ENCODE results near the gene GSC2. TPM values are rescaled to one million over a fixed set of nuclear protein-coding genes. Genes with fewer than 3 reads are reported as not detected.

Gene GSC2
- total and polyA plus RNA-seq, 9 donors, result not detected

DNA sequence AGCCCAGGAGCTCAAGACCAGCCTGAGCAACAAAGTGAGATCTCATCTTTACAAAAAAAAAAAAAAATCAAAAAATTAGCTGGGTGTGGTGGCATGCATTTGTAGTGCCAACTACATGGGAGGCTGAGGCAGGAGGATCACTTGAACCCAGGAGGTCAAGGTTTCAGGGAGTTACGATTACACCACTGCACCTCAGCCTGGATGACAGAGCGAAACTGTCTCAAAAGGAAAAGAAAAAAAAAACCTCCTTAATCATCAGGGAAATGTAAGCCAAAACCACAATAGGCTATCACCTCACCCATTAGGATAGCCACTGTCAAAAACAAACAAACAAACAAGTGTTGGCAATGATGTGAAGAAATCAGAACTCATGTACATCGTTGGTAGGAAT is 41.3 kb downstream of the GSC2 start:
- H3K27me3 ChIP-seq, result no peaks in the 10 kb centered on the region
- no peak overlapping the region for H3K4me3 ChIP-seq
- no peak overlapping the region for H3K27ac ChIP-seq
- TF ChIP-seq EP300 (IDR thresholded peaks at IDR 0.05), result no peak
- TF ChIP-seq POLR2A (IDR thresholded peaks at IDR 0.05), result no peak
- TF ChIP-seq, protein P1, sequence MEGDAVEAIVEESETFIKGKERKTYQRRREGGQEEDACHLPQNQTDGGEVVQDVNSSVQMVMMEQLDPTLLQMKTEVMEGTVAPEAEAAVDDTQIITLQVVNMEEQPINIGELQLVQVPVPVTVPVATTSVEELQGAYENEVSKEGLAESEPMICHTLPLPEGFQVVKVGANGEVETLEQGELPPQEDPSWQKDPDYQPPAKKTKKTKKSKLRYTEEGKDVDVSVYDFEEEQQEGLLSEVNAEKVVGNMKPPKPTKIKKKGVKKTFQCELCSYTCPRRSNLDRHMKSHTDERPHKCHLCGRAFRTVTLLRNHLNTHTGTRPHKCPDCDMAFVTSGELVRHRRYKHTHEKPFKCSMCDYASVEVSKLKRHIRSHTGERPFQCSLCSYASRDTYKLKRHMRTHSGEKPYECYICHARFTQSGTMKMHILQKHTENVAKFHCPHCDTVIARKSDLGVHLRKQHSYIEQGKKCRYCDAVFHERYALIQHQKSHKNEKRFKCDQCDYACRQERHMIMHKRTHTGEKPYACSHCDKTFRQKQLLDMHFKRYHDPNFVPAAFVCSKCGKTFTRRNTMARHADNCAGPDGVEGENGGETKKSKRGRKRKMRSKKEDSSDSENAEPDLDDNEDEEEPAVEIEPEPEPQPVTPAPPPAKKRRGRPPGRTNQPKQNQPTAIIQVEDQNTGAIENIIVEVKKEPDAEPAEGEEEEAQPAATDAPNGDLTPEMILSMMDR (IDR thresholded peaks at IDR 0.05), result no peak
- no peaks in the 10 kb centered on the region for H3K9me3 ChIP-seq
- intact Hi-C loops (cut with DNase I), result no loop called here
- WGBS, 3 donors, result 66 to 81% (median 81%) methylated on average over 3 of the region's 3 CpGs
- no peaks in the 10 kb centered on the region for H3K36me3 ChIP-seq
- DNase-seq, result no peak
- H3K4me1 ChIP-seq (ENCODE audit: insufficient read depth), result peaks cover 20% of the 10 kb centered on the region

DNA sequence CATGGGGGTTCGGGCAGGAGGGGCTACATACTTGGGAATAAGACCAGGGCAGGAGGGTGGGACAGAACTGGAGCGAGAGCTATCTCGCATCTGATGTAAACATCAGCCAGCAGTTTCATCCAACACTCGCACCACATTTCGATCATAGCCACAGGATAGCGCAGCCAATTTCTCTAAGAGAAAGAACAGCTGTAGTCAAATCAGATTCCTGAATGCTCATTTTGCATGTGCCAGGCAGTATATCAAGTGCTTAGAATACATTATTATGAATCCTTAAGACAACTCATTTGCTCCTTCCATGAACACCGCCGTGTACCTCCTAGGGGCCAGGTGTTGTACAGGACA is 42.4 kb downstream of the GSC2 start:
- no peaks in the 10 kb centered on the region for H3K36me3 ChIP-seq
- 35 to 46% (median 36%) methylated on average over 8 of the region's 8 CpGs for WGBS, 3 donors
- intact Hi-C loops (cut with DNase I), result no loop called here
- H3K27me3 ChIP-seq, result no peaks in the 10 kb centered on the region
- peaks cover 20% of the 10 kb centered on the region for H3K4me1 ChIP-seq (ENCODE audit: insufficient read depth)
- no peaks in the 10 kb centered on the region for H3K9me3 ChIP-seq
- DNase-seq, result no peak
- H3K4me3 ChIP-seq, result no peak overlapping the region
- no peak for TF ChIP-seq EP300 (IDR thresholded peaks at IDR 0.05)
- no peak for TF ChIP-seq POLR2A (IDR thresholded peaks at IDR 0.05)
- TF ChIP-seq, protein P1 (IDR thresholded peaks at IDR 0.05), result no peak
- no peak overlapping the region for H3K27ac ChIP-seq

GRCh38 chr22:19106886-19107729 is 43.0 kb downstream of the GSC2 start:
- H3K36me3 ChIP-seq, result no peaks in the 10 kb centered on the region
- DNase-seq, result no peak
- peaks cover 20% of the 10 kb centered on the region for H3K4me1 ChIP-seq (ENCODE audit: insufficient read depth)
- TF ChIP-seq POLR2A (IDR thresholded peaks at IDR 0.05) (no peak), EP300 (IDR thresholded peaks at IDR 0.05) (no peak)
- TF ChIP-seq, protein P1 (IDR thresholded peaks at IDR 0.05), result no peak
- no peak overlapping the region for H3K4me3 ChIP-seq
- intact Hi-C loops (cut with DNase I), result no loop called here
- 86 to 90% (median 86%) methylated on average over 3 of the region's 3 CpGs for WGBS, 3 donors
- no peaks in the 10 kb centered on the region for H3K9me3 ChIP-seq
- H3K27ac ChIP-seq, result no peak overlapping the region
- H3K27me3 ChIP-seq, result no peaks in the 10 kb centered on the region

DNA sequence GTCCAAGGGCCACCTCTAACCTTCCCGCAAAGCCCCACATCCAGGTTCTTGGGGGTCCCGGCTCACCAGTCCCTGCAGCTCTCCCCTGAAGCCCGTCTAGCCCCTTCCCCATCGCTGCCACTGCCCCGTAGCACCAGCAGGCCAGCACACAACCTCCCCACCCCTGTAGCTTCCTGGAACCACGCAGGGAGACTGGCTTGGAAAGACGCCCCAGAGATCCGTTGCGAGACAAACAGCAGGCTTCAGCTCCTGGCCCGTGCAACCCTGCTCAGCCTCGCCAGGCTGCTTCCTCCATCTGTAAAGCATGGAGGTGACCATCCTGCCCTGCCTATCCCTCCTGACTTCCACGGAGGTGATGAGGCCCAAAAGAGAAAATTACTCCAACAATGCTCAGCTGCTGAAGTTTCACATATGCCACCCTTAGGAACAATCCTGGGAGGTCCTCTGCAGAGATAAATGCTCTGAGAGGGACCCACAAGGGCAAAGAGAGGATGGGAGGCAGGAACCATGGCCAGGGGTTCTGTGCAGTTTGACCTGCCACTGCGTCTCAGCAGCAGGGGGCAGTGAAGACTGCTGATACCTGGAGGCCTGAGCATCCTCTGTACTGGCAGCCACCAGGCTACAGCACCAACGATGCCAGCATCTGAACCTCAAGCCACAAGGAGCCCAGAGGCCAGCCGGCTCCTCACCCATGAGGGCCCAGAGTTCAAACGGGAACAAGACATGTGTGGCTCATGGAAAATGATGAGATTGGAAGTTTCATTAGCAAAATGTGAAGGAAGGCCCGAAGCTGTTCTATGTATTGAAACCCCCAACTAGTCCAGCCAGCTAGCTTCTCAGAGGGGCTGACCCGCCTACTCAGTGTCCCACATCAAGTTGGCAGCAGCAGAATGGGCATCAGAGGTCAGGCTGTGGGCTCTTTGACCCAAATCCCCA is 44.0 kb downstream of the GSC2 start:
- Histone ChIP-seq H3K4me1 (ENCODE audit: insufficient read depth) (peaks cover 20% of the 10 kb centered on the region), H3K4me3 (no peak overlapping the region), H3K27me3 (no peaks in the 10 kb centered on the region), H3K36me3 (no peaks in the 10 kb centered on the region), H3K27ac (no peak overlapping the region), H3K9me3 (no peaks in the 10 kb centered on the region)
- intact Hi-C loops (cut with DNase I), result no loop called here
- TF ChIP-seq POLR2A (IDR thresholded peaks at IDR 0.05) (no peak), EP300 (IDR thresholded peaks at IDR 0.05) (no peak)
- TF ChIP-seq, protein P1 (IDR thresholded peaks at IDR 0.05), result no peak
- 71 to 77% (median 74%) methylated on average over 18 of the region's 18 CpGs for WGBS, 3 donors
- no peak for DNase-seq

All from ovary (tissue), 9 donors.